Measurements from ENCODE around the gene TGIF2. TPM values are rescaled to one million over a fixed set of nuclear protein-coding genes. Genes with fewer than 3 reads are reported as not detected.

TGIF2 gene
- polyA plus RNA-seq, 1 of the 3 experiments (the other 2 are of a cell fraction), result 10.8 TPM

- TF ChIP-seq USF2 (IDR thresholded peaks at IDR 0.05; ENCODE audit: borderline replicate concordance, low read depth, low read length) (no peak), EP300 (IDR thresholded peaks at IDR 0.05; ENCODE audit: borderline replicate concordance in 1 of 2, low read depth in 1 of 2, low read length in 1 of 2) (no peak), MAX (IDR thresholded peaks at IDR 0.05; ENCODE audit: low read depth) (no peak), TAF1 (IDR thresholded peaks at IDR 0.05; ENCODE audit: borderline replicate concordance, low read depth, low read length) (no peak)
Measured at GRCh38 chr20:36632487-36633284, 59.3 kb downstream of the TGIF2 start (continued).

- 51% methylated on average over 7 of the region's 9 CpGs for WGBS (ENCODE audit: low lambda C conversion rate)
- no peak overlapping the region for H3K9ac ChIP-seq
- H4K20me1 ChIP-seq (ENCODE audit: insufficient read depth), result no peaks in the 10 kb centered on the region
- H3K27me3 ChIP-seq (ENCODE audit: insufficient read depth), result no peaks in the 10 kb centered on the region
- POLR2A ChIA-PET, result no interaction called here
- no peaks in the 10 kb centered on the region for H3K9me2 ChIP-seq
- no peak overlapping the region for H2AFZ ChIP-seq (ENCODE audit: low read depth)
- H3K36me3 ChIP-seq (replicated peaks in 1 of 2; ENCODE audit: control insufficient read depth in 1 of 2, insufficient read depth in 2 of 2, low read length in 1 of 2), result no peaks in the 10 kb centered on the region
- DNase-seq, result no peak
- H3F3A ChIP-seq (replicated peaks; ENCODE audit: insufficient read depth), result no peaks in the 10 kb centered on the region
- H3K4me3 ChIP-seq (ENCODE audit: low read depth in 2 of 2, low read length in 1 of 2), result no peak overlapping the region
- H3K4me1 ChIP-seq (ENCODE audit: control insufficient read depth in 1 of 2, insufficient read depth in 2 of 2, low read depth in 1 of 2, low read length in 1 of 2), result no peaks in the 10 kb centered on the region
- no peak for TF ChIP-seq PBX3 (IDR thresholded peaks at IDR 0.05)
- no peak for TF ChIP-seq SMC3 (IDR thresholded peaks at IDR 0.05; ENCODE audit: low read depth, low read length)
- TF ChIP-seq SIN3A (IDR thresholded peaks at IDR 0.05; ENCODE audit: borderline replicate concordance, low read depth, low read length), result no peak
- no peak for TF ChIP-seq USF2 (IDR thresholded peaks at IDR 0.05; ENCODE audit: borderline replicate concordance, low read depth, low read length)
- TF ChIP-seq RFX5 (IDR thresholded peaks at IDR 0.05; ENCODE audit: low read length), result no peak
- no peak for TF ChIP-seq RCOR1 (IDR thresholded peaks at IDR 0.05; ENCODE audit: low read length)
- no peak for TF ChIP-seq USF1 (IDR thresholded peaks at IDR 0.05; ENCODE audit: borderline replicate concordance, low read depth)
- no peak overlapping the region for H3K27ac ChIP-seq (ENCODE audit: low read depth in 2 of 2, low read length in 1 of 2)
- H3K4me2 ChIP-seq, result no peak overlapping the region
- no peaks in the 10 kb centered on the region for H3K79me2 ChIP-seq (ENCODE audit: insufficient read depth)
- H3K9me3 ChIP-seq, result no peaks in the 10 kb centered on the region
- CTCF ChIA-PET, result no interaction called here
Measured at GRCh38 chr20:36633285-36633772, 59.9 kb downstream of the TGIF2 start.

Data from SK-N-SH (cell line).